Endothelial cell of umbilical vein (primary cell): Measurements from ENCODE around the gene USH1C.

ENCODE experiments used
- CTCF ChIP-seq, 2 donors: IDR thresholded peaks; 1 replicate in 1 of 2; 2 replicates in 1 of 2; pipeline ENCODE4 v1.5.1; 2011; ENCODE audit warnings: low read length in 2 of 2, mild to moderate bottlenecking in 2 of 2, moderate library complexity in 2 of 2, control low read depth in 1 of 2, inconsistent platforms in 1 of 2, low read depth in 1 of 2; ENCODE audit not compliant: insufficient read depth in 1 of 2; ENCODE audit errors: extremely low read depth in 1 of 2
- EZH2 ChIP-seq: IDR thresholded peaks from 2 replicates; pipeline ENCODE4 v1.6.1; 2012; ENCODE audit warnings: borderline replicate concordance, low read depth, mild to moderate bottlenecking, moderate library complexity, low read length, inconsistent platforms; ENCODE audit not compliant: severe bottlenecking
- JUN ChIP-seq: IDR thresholded peaks from 2 replicates; pipeline ENCODE4 v1.6.1; 2011; ENCODE audit warnings: borderline replicate concordance, low read depth; ENCODE audit not compliant: insufficient read length, insufficient read depth
- MAX ChIP-seq: IDR thresholded peaks from 2 replicates; pipeline ENCODE4 v1.6.1; 2011; ENCODE audit not compliant: insufficient read depth, insufficient read length
- MYC ChIP-seq: IDR thresholded peaks from one replicate; pipeline ENCODE4 v1.6.1; 2011; ENCODE audit warnings: mild to moderate bottlenecking, low read depth, low read length
- POLR2A ChIP-seq: IDR thresholded peaks from 2 replicates; pipeline ENCODE4 v1.6.1; 2012; ENCODE audit warnings: low read depth, mild to moderate bottlenecking, control low read depth, low read length
- POLR2AphosphoS5 ChIP-seq: IDR thresholded peaks from 2 replicates; pipeline ENCODE4 v1.6.1; 2012; ENCODE audit warnings: low read depth, mild to moderate bottlenecking, control low read depth, low read length, moderate library complexity; ENCODE audit not compliant: insufficient read depth

GRCh38 chr11:17526326-17526725 is 17.9 kb downstream of the USH1C start:
- TF ChIP-seq CTCF (IDR thresholded peaks at IDR 0.05; ENCODE audit: extremely low read depth in 1 of 2, insufficient read depth in 1 of 2, low read depth in 1 of 2, low read length in 2 of 2) (no peak), EZH2 (no peak), MYC (no peak), POLR2AphosphoS5 (no peak), POLR2A (no peak), MAX (no peak), JUN (no peak)
